ENCODE measurements around the gene PLEKHM2.

PLEKHM2 gene

DNA sequence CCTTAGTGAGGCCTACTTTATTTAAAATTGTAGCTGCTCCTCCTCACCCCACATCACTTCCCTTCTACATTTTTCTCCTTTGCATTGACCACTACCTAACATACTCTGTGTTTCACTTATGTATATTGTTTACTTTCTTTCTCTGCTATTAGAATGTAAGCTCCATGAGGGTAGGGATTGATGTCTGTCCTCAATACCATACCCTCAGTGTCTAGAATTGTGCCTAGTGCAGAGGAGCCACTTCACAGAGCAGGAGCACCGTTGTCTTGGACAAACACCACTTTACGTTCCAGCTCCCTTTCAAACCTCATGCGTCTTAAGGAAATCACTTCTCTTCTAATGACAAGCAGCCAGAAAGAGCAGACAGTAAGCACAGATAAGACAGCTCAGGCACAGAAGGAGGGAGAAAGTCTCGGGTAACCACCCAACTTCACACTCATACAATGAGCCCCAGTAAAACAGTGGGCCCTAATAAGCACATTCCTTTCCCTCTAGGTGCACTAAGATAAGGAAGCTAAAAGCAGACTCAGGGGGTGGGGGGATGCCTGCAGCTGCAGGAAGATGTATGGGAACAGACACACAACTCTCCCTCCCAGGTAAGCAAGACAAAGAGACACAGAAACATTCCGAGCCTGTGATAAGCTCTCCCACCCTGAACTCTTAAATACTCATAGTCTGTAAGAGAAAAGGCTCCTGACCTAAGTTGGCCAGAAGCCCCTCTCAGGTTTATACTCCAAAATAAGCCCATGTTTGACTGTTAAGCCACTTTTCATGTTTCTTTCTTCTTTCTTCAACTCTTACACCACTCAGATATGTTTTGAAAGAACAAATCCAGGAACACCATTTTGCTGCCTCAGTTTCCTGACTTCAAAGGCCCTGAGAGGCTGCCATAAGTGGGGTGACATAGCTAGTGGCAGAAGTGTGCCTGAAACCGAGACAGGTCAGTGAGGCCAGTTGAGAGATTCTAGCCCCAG is 7.1 kb upstream of the PLEKHM2 start:
- no peak for DNase-seq (ENCODE audit: low read depth, low spot score)
- no peak overlapping the region for H3K27ac ChIP-seq (ENCODE audit: low read length)
- H3K9me3 ChIP-seq (ENCODE audit: control insufficient read depth, insufficient read depth, low read length): no peaks in the 10 kb centered on the region
- no CpG with 5 or more reads among the region's 6 CpGs for WGBS (ENCODE audit: insufficient coverage, insufficient read length)
- no peaks in the 10 kb centered on the region for H3K4me1 ChIP-seq (ENCODE audit: control insufficient read depth, insufficient read depth, low read length)
- no peak overlapping the region for H3K4me3 ChIP-seq (ENCODE audit: low read length)
- no peaks in the 10 kb centered on the region for H3K36me3 ChIP-seq (ENCODE audit: control insufficient read depth, insufficient read depth, low read length)
- no peaks in the 10 kb centered on the region for H3K27me3 ChIP-seq (ENCODE audit: control insufficient read depth, insufficient read depth, low read length)

DNA sequence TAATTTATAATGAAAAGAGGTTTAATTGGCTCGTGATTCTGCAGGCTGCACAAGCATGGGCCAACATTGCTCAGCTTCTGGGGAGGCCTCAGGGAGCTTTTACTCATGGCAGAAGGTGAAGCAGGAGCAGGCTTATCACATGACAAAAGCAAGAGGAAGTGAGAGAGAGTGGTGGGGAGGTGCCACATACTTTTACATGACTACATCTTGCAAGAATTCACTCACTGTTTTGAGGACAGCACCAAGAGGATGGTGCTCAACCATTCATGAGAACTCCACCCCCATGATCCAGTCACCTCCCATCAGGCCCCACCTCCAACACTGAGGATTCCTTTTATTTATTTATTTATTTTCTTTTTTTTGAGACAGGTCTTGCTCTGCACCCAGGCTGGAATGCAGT is 5.5 kb upstream of the PLEKHM2 start:
- no peaks in the 10 kb centered on the region for H3K4me1 ChIP-seq (ENCODE audit: control insufficient read depth, insufficient read depth, low read length)
- no CpG with 5 or more reads among the region's 1 CpG for WGBS (ENCODE audit: insufficient coverage, insufficient read length)

GRCh38 chr1:15680131-15680530 is 4.0 kb upstream of the PLEKHM2 start:
- no peak overlapping the region for H3K27ac ChIP-seq (ENCODE audit: low read length)

More for the DNA sequence above, 5.5 kb upstream of the PLEKHM2 start:
- Histone ChIP-seq H3K27me3 (ENCODE audit: control insufficient read depth, insufficient read depth, low read length) (no peaks in the 10 kb centered on the region), H3K4me3 (ENCODE audit: low read length) (no peak overlapping the region), H3K36me3 (ENCODE audit: control insufficient read depth, insufficient read depth, low read length) (no peaks in the 10 kb centered on the region), H3K27ac (ENCODE audit: low read length) (no peak overlapping the region), H3K9me3 (ENCODE audit: control insufficient read depth, insufficient read depth, low read length) (no peaks in the 10 kb centered on the region)
- DNase-seq (ENCODE audit: low read depth, low spot score): no peak

DNA sequence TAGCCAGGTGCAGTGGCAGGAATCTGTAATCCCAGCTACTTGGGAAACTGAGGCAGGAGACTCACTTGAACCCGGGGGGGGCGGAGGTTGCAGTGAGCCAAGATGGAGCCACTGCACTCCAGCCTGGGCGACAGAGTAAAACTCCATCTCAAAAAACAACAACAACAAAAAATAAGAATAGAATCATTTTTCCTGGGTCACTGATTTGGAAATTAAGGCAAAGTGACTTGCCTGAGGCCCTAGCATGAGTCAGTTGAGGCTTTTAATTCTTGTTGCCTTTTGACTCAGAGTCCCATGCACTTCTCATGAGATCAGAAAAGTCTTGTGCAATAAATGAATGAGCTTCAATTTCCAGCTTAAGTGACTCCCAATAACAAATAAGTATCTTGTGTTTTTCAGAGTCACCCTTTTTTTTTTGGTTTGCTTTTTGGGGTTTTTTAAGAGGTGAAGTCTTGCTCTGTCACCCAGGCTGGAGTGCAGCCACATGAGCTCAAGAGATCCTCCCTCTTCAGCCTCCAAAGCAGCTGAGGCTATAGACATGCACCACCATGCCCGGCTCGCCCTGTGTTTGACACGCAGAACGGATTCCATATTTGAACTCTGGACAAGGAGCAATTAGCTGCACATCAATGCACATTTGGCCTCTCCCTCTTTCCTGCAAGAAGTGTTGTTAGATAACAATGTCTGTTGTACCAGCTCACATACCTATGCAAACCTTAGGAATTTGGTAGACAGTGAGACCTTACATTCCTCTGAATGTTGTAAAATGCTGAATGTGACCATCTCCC is 3.4 kb upstream of the PLEKHM2 start:
- no peaks in the 10 kb centered on the region for H3K9me3 ChIP-seq (ENCODE audit: control insufficient read depth, insufficient read depth, low read length)
- no peak overlapping the region for H3K27ac ChIP-seq (ENCODE audit: low read length)
- H3K4me1 ChIP-seq (ENCODE audit: control insufficient read depth, insufficient read depth, low read length): no peaks in the 10 kb centered on the region
- H3K27me3 ChIP-seq (ENCODE audit: control insufficient read depth, insufficient read depth, low read length): no peaks in the 10 kb centered on the region
- no peak for DNase-seq (ENCODE audit: low read depth, low spot score)
- WGBS (ENCODE audit: insufficient coverage, insufficient read length): no CpG with 5 or more reads among the region's 7 CpGs
- H3K4me3 ChIP-seq (ENCODE audit: low read length): no peak overlapping the region
- no peaks in the 10 kb centered on the region for H3K36me3 ChIP-seq (ENCODE audit: control insufficient read depth, insufficient read depth, low read length)

More at GRCh38 chr1:15680131-15680530, 4.0 kb upstream of the PLEKHM2 start:
- H3K9me3 ChIP-seq (ENCODE audit: control insufficient read depth, insufficient read depth, low read length): no peaks in the 10 kb centered on the region
- H3K4me1 ChIP-seq (ENCODE audit: control insufficient read depth, insufficient read depth, low read length): no peaks in the 10 kb centered on the region
- WGBS (ENCODE audit: insufficient coverage, insufficient read length): no CpG with 5 or more reads among the region's 11 CpGs
- H3K27me3 ChIP-seq (ENCODE audit: control insufficient read depth, insufficient read depth, low read length): no peaks in the 10 kb centered on the region
- H3K36me3 ChIP-seq (ENCODE audit: control insufficient read depth, insufficient read depth, low read length): no peaks in the 10 kb centered on the region
- no peak for DNase-seq (ENCODE audit: low read depth, low spot score)
- H3K4me3 ChIP-seq (ENCODE audit: low read length): no peak overlapping the region

DNA sequence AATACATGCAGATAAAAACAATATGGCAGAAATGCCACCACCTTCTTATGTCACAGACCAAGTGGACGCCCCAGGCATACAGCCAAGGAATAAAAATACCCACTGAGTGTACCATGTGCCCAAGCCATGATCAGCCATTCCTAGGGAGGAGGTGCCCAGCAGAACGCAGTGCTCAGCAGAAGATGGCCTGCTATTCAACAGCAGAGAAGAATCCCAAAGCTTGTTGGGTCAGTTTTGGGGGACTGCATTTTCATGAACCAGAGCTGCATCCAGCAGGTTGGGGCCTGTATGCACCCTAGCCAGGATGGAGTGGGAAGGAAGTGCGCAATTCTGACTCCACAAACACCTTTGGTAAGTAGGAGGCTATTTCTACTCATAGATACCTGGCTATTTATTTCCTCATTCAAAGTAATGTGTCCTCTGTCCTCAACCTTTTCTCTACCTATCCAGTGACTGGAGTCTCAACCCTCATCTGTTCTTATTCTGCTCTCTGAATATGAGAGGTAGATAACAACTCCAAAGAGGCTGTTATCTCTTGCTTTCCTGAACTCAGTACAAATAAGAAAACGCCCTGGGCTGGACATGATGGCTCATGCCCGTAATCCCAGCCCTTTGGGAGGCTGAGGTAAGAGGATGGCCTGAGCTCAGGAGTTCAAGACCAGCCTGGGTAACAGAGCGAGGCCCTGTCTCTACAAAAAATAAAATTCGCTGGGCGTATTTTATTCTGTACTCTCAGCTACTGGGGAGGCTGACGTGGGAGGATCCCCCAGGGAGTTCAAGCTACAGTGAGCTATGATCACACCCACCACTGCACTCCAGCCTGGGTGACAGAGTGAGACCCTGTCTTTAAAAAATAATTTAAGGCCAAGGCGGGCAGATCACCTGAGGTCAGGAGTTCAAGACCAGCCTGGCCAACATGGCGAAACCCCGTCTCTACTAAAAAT is 2.5 kb upstream of the PLEKHM2 start:
- Histone ChIP-seq H3K27ac (ENCODE audit: low read length) (no peak overlapping the region), H3K9me3 (ENCODE audit: control insufficient read depth, insufficient read depth, low read length) (no peaks in the 10 kb centered on the region), H3K27me3 (ENCODE audit: control insufficient read depth, insufficient read depth, low read length) (no peaks in the 10 kb centered on the region), H3K36me3 (ENCODE audit: control insufficient read depth, insufficient read depth, low read length) (no peaks in the 10 kb centered on the region), H3K4me3 (ENCODE audit: low read length) (no peak overlapping the region), H3K4me1 (ENCODE audit: control insufficient read depth, insufficient read depth, low read length) (no peaks in the 10 kb centered on the region)
- no peak for DNase-seq (ENCODE audit: low read depth, low spot score)
- WGBS (ENCODE audit: insufficient coverage, insufficient read length): no CpG with 5 or more reads among the region's 12 CpGs

GRCh38 chr1:15682936-15683341 is 1.2 kb upstream of the PLEKHM2 start:
- Histone ChIP-seq H3K9me3 (ENCODE audit: control insufficient read depth, insufficient read depth, low read length) (no peaks in the 10 kb centered on the region), H3K4me1 (ENCODE audit: control insufficient read depth, insufficient read depth, low read length) (no peaks in the 10 kb centered on the region), H3K4me3 (ENCODE audit: low read length) (no peak overlapping the region), H3K36me3 (ENCODE audit: control insufficient read depth, insufficient read depth, low read length) (no peaks in the 10 kb centered on the region), H3K27ac (ENCODE audit: low read length) (no peak overlapping the region), H3K27me3 (ENCODE audit: control insufficient read depth, insufficient read depth, low read length) (no peaks in the 10 kb centered on the region)
- WGBS (ENCODE audit: insufficient coverage, insufficient read length): 100% methylated on average over 1 of the region's 4 CpGs
- no peak for DNase-seq (ENCODE audit: low read depth, low spot score)

- H3K36me3 ChIP-seq (ENCODE audit: control insufficient read depth, insufficient read depth, low read length): no peaks in the 10 kb centered on the region
- H3K9me3 ChIP-seq (ENCODE audit: control insufficient read depth, insufficient read depth, low read length): no peaks in the 10 kb centered on the region
- no CpG with 5 or more reads among the region's 18 CpGs for WGBS (ENCODE audit: insufficient coverage, insufficient read length)
- no peak for DNase-seq (ENCODE audit: low read depth, low spot score)
- no peaks in the 10 kb centered on the region for H3K27me3 ChIP-seq (ENCODE audit: control insufficient read depth, insufficient read depth, low read length)
- no peak overlapping the region for H3K27ac ChIP-seq (ENCODE audit: low read length)
- no peaks in the 10 kb centered on the region for H3K4me1 ChIP-seq (ENCODE audit: control insufficient read depth, insufficient read depth, low read length)
- peak overlapping the region; percentile 95; the same call in 1 of the 2 replicates for H3K4me3 ChIP-seq (ENCODE audit: low read length)
Observed at GRCh38 chr1:15683345-15684039, 628 bp upstream of the PLEKHM2 start.

DNA sequence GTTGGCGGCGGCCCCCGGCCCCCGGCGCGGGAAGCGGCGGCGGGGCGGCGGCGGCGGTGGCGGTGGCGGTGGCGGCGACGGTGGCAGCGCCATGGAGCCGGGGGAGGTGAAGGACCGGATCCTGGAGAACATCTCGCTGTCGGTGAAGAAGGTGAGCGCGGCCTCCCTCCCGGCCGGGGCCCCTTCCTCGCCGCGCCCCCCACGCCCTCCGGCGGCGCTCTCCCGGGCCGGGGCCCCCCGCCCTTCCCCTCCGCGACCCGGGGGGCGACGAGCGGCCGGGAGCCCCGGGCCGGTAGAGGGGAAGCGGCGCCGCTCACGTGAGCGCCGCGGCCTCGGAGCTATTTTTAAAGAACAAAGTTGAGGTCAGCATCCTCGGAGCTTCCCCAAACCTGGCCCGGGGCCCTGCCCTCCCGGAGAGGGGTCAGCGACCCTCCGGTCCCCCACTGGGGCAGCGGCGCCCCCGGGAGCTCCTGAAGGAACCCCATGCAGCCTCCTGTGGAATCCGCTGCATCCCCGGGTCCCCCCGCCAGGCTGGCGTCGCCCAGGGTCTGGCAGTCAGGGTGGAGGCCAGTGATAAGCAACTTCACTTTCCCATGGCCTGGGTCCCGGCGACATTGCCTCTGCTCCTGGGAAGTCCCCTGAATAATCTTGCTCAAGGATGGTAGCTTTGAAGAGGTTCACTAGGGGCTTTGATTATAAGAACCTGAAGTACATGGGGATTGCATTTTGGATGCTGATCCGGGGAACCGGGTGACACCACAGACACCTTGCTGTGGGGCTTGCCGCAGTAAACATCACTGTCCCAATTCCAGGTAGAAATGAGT is 560 bp downstream of the PLEKHM2 start:
- no peaks in the 10 kb centered on the region for H3K4me1 ChIP-seq (ENCODE audit: control insufficient read depth, insufficient read depth, low read length)
- H3K9me3 ChIP-seq (ENCODE audit: control insufficient read depth, insufficient read depth, low read length): no peaks in the 10 kb centered on the region
- no peak overlapping the region for H3K27ac ChIP-seq (ENCODE audit: low read length)
- H3K4me3 ChIP-seq (ENCODE audit: low read length): peak overlapping the region; percentile 95
- no peaks in the 10 kb centered on the region for H3K36me3 ChIP-seq (ENCODE audit: control insufficient read depth, insufficient read depth, low read length)
- no CpG with 5 or more reads among the region's 72 CpGs for WGBS (ENCODE audit: insufficient coverage, insufficient read length)
- no peaks in the 10 kb centered on the region for H3K27me3 ChIP-seq (ENCODE audit: control insufficient read depth, insufficient read depth, low read length)
- DNase-seq (ENCODE audit: low read depth, low spot score): no peak

DNA sequence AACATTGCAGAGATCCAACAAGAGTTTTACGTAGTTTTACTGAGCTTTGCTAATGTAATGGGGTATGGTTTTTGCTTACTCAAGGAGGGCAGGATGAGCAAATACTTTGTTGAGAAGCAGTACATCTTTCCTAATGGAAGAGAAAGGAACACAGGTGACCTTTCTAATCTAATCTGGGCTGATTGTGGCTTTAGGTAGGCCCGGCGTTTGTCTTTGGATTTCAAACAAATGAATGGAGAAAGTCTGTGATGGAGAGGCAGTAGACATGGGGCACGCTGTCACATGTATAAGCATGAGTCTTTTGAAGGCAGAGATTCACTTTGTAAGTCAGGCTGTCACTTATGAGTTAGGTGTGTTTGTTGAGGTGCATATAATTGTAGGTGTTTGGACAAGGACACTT is 1.7 kb downstream of the PLEKHM2 start:
- H3K27me3 ChIP-seq (ENCODE audit: control insufficient read depth, insufficient read depth, low read length): no peaks in the 10 kb centered on the region
- no peak overlapping the region for H3K27ac ChIP-seq (ENCODE audit: low read length)
- no peaks in the 10 kb centered on the region for H3K36me3 ChIP-seq (ENCODE audit: control insufficient read depth, insufficient read depth, low read length)
- WGBS (ENCODE audit: insufficient coverage, insufficient read length): no CpG with 5 or more reads among the region's 4 CpGs
- no peaks in the 10 kb centered on the region for H3K9me3 ChIP-seq (ENCODE audit: control insufficient read depth, insufficient read depth, low read length)
- no peaks in the 10 kb centered on the region for H3K4me1 ChIP-seq (ENCODE audit: control insufficient read depth, insufficient read depth, low read length)
- no peak overlapping the region for H3K4me3 ChIP-seq (ENCODE audit: low read length)
- DNase-seq (ENCODE audit: low read depth, low spot score): no peak

Data from iPS DF 6.9 (cell line).